ENCODE measurements around the gene PWP2.
"Not testable (repeated sequence)": the region's sequence is repeated elsewhere in the genome, so short reads cannot be mapped to it uniquely, and the experiment has no call there.

DNA sequence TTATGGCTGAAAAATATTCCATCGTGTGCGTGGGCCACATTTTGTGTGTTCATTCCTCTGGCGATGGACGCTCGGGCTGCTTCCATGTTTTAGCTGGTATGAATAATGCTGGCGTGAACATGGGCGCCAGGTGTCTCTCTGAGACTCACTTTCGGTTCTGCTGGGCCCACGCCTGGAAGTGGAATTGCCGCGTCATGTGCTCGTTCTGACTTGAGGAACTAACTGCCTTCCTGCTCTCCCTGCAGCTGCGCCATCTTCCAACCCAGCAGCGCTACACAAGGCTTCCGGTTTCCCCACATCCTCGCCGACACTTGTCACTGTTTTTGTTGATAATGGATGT, 46.7 kb downstream of the PWP2 start:
- not testable (repeated sequence) for TF ChIP-seq CTCF, POLR2A (IDR thresholded peaks at IDR 0.05)
